Loucy (cell line): Measurements from ENCODE around the gene PDHA2.

ENCODE experiments used
- H2AFZ ChIP-seq: fragments of 200-600 bp; sonication (generic); 2 replicates; pipeline ENCODE4 v1.6.0; 2016; ENCODE audit warnings: antibody characterized with exemption, mild to moderate bottlenecking, low read length, moderate library complexity
- H3F3A ChIP-seq: fragments of 200-600 bp; 2 replicates; pipeline ENCODE4 v1.6.0; 2016; ENCODE audit warnings: antibody characterized with exemption, low read depth, mild to moderate bottlenecking
- H3K27me3 ChIP-seq: fragments of 200-600 bp; sonication (generic); 2 replicates; pipeline ENCODE4 v1.6.1; 2014; ENCODE audit warnings: low read length, mild to moderate bottlenecking; ENCODE audit not compliant: insufficient read depth, poor library complexity, severe bottlenecking
- H3K36me3 ChIP-seq: fragments of 200-600 bp; sonication (generic); 2 replicates; pipeline ENCODE4 v1.6.1; 2016; ENCODE audit warnings: low read length; ENCODE audit not compliant: insufficient read depth
- H3K4me1 ChIP-seq: fragments of 200-600 bp; sonication (generic); 2 replicates; pipeline ENCODE4 v1.5.1; 2014; ENCODE audit warnings: low read length, mild to moderate bottlenecking; ENCODE audit not compliant: insufficient read depth, poor library complexity, severe bottlenecking
- H3K4me2 ChIP-seq: fragments of 200-600 bp; sonication (generic); 2 replicates; pipeline ENCODE4 v1.6.0; 2014; ENCODE audit warnings: antibody characterized with exemption, low read length, low read depth, mild to moderate bottlenecking; ENCODE audit not compliant: poor library complexity, severe bottlenecking
- H3K4me3 ChIP-seq: fragments of 200-600 bp; sonication (generic); 2 replicates; pipeline ENCODE4 v1.5.1; 2014; ENCODE audit warnings: low read length, mild to moderate bottlenecking, mixed read lengths; ENCODE audit not compliant: poor library complexity, severe bottlenecking
- H3K79me2 ChIP-seq: fragments of 200-600 bp; sonication (generic); 2 replicates; pipeline ENCODE4 v1.6.1; 2014; ENCODE audit warnings: low read length; ENCODE audit not compliant: insufficient read depth
- H3K9ac ChIP-seq: fragments of 200-600 bp; sonication (generic); 2 replicates; pipeline ENCODE4 v1.6.0; 2014; ENCODE audit warnings: mild to moderate bottlenecking, low read depth, low read length, moderate library complexity; ENCODE audit not compliant: poor library complexity, severe bottlenecking
- H3K9me2 ChIP-seq: fragments of 200-600 bp; sonication (generic); replicated peaks from 2 replicates; pipeline ENCODE4 v1.6.1; 2016; ENCODE audit warnings: low read depth, low read length, mixed read lengths
- H3K9me3 ChIP-seq: fragments of 200-600 bp; sonication (generic); 2 replicates; pipeline ENCODE4 v1.6.1; 2014; ENCODE audit warnings: mild to moderate bottlenecking, antibody characterized with exemption, low read length, low read depth; ENCODE audit not compliant: insufficient read depth
- H4K20me1 ChIP-seq: fragments of 200-600 bp; sonication (generic); 2 replicates; pipeline ENCODE4 v1.6.0; 2014; ENCODE audit warnings: antibody characterized with exemption, low read length, mild to moderate bottlenecking; ENCODE audit not compliant: insufficient read depth, poor library complexity, severe bottlenecking
- EZH2phosphoT487 ChIP-seq: fragments of 200-600 bp; IDR thresholded peaks from 2 replicates; pipeline ENCODE4 v1.6.1; 2018; ENCODE audit warnings: antibody characterized with exemption, mild to moderate bottlenecking, moderate library complexity, borderline replicate concordance
- TF ChIP-seq, protein P1 (sequence below): fragments of 200-600 bp; sonication (generic); conservative IDR thresholded peaks from 2 replicates; pipeline ENCODE4 v1.5.1; 2014; ENCODE audit warnings: mild to moderate bottlenecking, antibody characterized with exemption, low read length

Gene PDHA2

GRCh38 chr4:95877636-95878035, 37.7 kb downstream of the PDHA2 start:
- Histone ChIP-seq H3K27me3 (no peaks in the 10 kb centered on the region), H3F3A (no peaks in the 10 kb centered on the region), H3K4me1 (no peaks in the 10 kb centered on the region), H3K9ac (no peak overlapping the region), H3K9me2 (no peaks in the 10 kb centered on the region), H3K4me3 (no peak overlapping the region), H2AFZ (no peak overlapping the region), H4K20me1 (no peaks in the 10 kb centered on the region), H3K79me2 (no peaks in the 10 kb centered on the region), H3K4me2 (no peak overlapping the region), H3K36me3 (no peaks in the 10 kb centered on the region), H3K9me3 (no peaks in the 10 kb centered on the region)
- TF ChIP-seq, protein P1, sequence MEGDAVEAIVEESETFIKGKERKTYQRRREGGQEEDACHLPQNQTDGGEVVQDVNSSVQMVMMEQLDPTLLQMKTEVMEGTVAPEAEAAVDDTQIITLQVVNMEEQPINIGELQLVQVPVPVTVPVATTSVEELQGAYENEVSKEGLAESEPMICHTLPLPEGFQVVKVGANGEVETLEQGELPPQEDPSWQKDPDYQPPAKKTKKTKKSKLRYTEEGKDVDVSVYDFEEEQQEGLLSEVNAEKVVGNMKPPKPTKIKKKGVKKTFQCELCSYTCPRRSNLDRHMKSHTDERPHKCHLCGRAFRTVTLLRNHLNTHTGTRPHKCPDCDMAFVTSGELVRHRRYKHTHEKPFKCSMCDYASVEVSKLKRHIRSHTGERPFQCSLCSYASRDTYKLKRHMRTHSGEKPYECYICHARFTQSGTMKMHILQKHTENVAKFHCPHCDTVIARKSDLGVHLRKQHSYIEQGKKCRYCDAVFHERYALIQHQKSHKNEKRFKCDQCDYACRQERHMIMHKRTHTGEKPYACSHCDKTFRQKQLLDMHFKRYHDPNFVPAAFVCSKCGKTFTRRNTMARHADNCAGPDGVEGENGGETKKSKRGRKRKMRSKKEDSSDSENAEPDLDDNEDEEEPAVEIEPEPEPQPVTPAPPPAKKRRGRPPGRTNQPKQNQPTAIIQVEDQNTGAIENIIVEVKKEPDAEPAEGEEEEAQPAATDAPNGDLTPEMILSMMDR: no peak
- no peak for TF ChIP-seq EZH2phosphoT487

DNA sequence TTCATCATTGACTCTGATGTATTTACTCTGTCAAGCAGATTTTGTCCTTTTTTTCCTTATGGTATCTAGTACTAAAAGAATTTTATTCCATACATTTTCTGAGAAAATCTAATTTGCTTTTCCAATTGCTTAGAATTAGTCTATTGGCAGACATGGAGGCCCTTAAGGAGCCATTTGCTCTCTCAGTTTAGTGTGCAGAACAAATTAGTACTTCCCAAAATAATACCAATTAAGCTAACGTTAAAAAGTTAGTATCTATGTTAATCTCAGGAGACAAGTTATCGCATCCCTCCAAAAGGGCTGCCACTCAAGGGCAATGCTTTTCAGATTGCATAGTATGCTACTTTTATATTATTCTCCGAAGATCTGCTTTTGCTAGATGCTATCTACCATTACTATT, 47.7 kb downstream of the PDHA2 start:
- Histone ChIP-seq H3K4me2 (no peak overlapping the region), H3K79me2 (no peaks in the 10 kb centered on the region), H3K4me1 (no peaks in the 10 kb centered on the region), H3K4me3 (no peak overlapping the region), H3K27me3 (no peaks in the 10 kb centered on the region), H3K9me3 (no peaks in the 10 kb centered on the region), H3K36me3 (no peaks in the 10 kb centered on the region), H3K9ac (no peak overlapping the region), H4K20me1 (no peaks in the 10 kb centered on the region), H3F3A (no peaks in the 10 kb centered on the region), H2AFZ (no peak overlapping the region), H3K9me2 (no peaks in the 10 kb centered on the region)
- no peak for TF ChIP-seq EZH2phosphoT487

GRCh38 chr4:95889662-95890061, 49.8 kb downstream of the PDHA2 start:
- Histone ChIP-seq H3K9me2 (no peaks in the 10 kb centered on the region), H3F3A (no peaks in the 10 kb centered on the region), H3K4me1 (no peaks in the 10 kb centered on the region), H3K4me3 (no peak overlapping the region), H3K27me3 (no peaks in the 10 kb centered on the region), H3K9ac (no peak overlapping the region), H4K20me1 (no peaks in the 10 kb centered on the region), H2AFZ (no peak overlapping the region), H3K36me3 (no peaks in the 10 kb centered on the region), H3K4me2 (no peak overlapping the region), H3K79me2 (no peaks in the 10 kb centered on the region), H3K9me3 (0 out of 2 replicates have a peak, but pooled peaks cover 4% of the 10 kb centered on the region)
- TF ChIP-seq, protein P1: no peak
- TF ChIP-seq EZH2phosphoT487: no peak
